K562 (cell line): Measurements from ENCODE around the gene DSG2. TPM values are rescaled to one million over a fixed set of nuclear protein-coding genes. Genes with fewer than 3 reads are reported as not detected.

Source experiments
- ASH1L ChIP-seq: fragments of 450-650 bp; IDR thresholded peaks from 2 replicates; pipeline ENCODE4 v1.6.1; 2018; ENCODE audit warnings: borderline replicate concordance, mild to moderate bottlenecking, low read depth; ENCODE audit not compliant: partially characterized antibody
- BRD4 ChIP-seq: fragments of 200-600 bp; sonication (generic); IDR thresholded peaks from 2 replicates; pipeline ENCODE4 v1.6.1; 2017; ENCODE audit warnings: inconsistent platforms
- E2F1 ChIP-seq: sonication (generic); formaldehyde crosslinking; IDR thresholded peaks from 2 replicates; pipeline ENCODE4 v1.8.1; 2023; ENCODE audit warnings: mild to moderate bottlenecking, missing genetic modification reagents, moderate library complexity
- E2F4 ChIP-seq: sonication (generic); formaldehyde crosslinking; IDR thresholded peaks from 2 replicates; pipeline ENCODE4 v1.8.0; 2022; ENCODE audit warnings: mild to moderate bottlenecking, low read depth, missing genetic modification reagents
- EGR1 ChIP-seq: fragments of 450-650 bp; conservative IDR thresholded peaks from 2 replicates; pipeline ENCODE4 v1.6.1; 2017; ENCODE audit warnings: mild to moderate bottlenecking
- FOSL1 ChIP-seq: fragments of 200-800 bp; sonication (Bioruptor generic); conservative IDR thresholded peaks from 2 replicates; pipeline ENCODE4 v1.6.1; 2016; ENCODE audit warnings: missing genetic modification characterization, missing compliant biosample characterization
- FOXK2 ChIP-seq, 2 experiments: fragments of 450-650 bp; IDR thresholded peaks in 1 of 2; conservative IDR thresholded peaks in 1 of 2; 2 replicates each; pipeline ENCODE4 v1.6.1; 2016; ENCODE audit warnings: low read depth in 2 of 2, mild to moderate bottlenecking in 1 of 2
- HMG20B ChIP-seq: fragments of 250-450 bp; sonication (Bioruptor Pico); IDR thresholded peaks from 2 replicates; pipeline ENCODE4 v1.5.0; 2021; ENCODE audit warnings: mild to moderate bottlenecking
- IRF2 ChIP-seq: sonication (generic); formaldehyde crosslinking; IDR thresholded peaks from 2 replicates; pipeline ENCODE4 v1.8.1; 2022; ENCODE audit warnings: mild to moderate bottlenecking, missing genetic modification reagents
- PREB ChIP-seq: sonication (generic); formaldehyde crosslinking; IDR thresholded peaks from 2 replicates; pipeline ENCODE4 v1.8.1; 2023; ENCODE audit warnings: mild to moderate bottlenecking, missing genetic modification reagents
- SMARCA5 ChIP-seq: fragments of 450-650 bp; IDR thresholded peaks from 2 replicates; pipeline ENCODE4 v1.6.1; 2016
- SPI1 ChIP-seq: IDR thresholded peaks from 2 replicates; pipeline ENCODE4 v1.6.1; 2011; ENCODE audit warnings: low read depth, low read length, control low read depth, borderline replicate concordance
- SRSF1 ChIP-seq: fragments of 200-400 bp; formaldehyde crosslinking; IDR thresholded peaks from 2 replicates; pipeline ENCODE4 v1.6.1; 2017; ENCODE audit warnings: mild to moderate bottlenecking, low read depth, low read length, moderate library complexity
- TARDBP ChIP-seq: fragments of 450-650 bp; IDR thresholded peaks from 2 replicates; pipeline ENCODE4 v1.6.1; 2016
- ZFX ChIP-seq: sonication (generic); formaldehyde crosslinking; IDR thresholded peaks from 2 replicates; pipeline ENCODE4 v1.8.0; 2022; ENCODE audit warnings: mild to moderate bottlenecking, missing genetic modification reagents, moderate library complexity
- ZNF717 ChIP-seq: fragments of 250-450 bp; sonication (Bioruptor Pico); IDR thresholded peaks from 2 replicates; pipeline ENCODE4 v1.5.0; 2021
- polyA plus RNA-seq, 8 experiments: library from polyadenylated mRNA; depleted of rRNA in 4 of 8; stranded (reverse) in 5 of 8; unstranded in 3 of 8; fragments of >200 nt; fragmentation: Nextera tagmentation in 2 of 8; fragmentation: Illumina TruSeq in 1 of 8; extraction: Ambion mirVana in 2 of 8; extraction: Trizol in 1 of 8; gene quantifications; 2 replicates each; pipeline versions ENCODE4 v1.2.1 to v1.2.3, GENCODE V29; 2011 to 2014; ENCODE audit warnings: inconsistent platforms in 1 of 8, missing spikeins in 1 of 8
- total RNA-seq, 7 experiments: library from RNA; depleted of rRNA in 6 of 7; stranded (reverse); fragments of >200 nt in 6 of 7; fragmentation: Illumina TruSeq in 2 of 7; extraction: Trizol in 2 of 7; gene quantifications; 2 replicates each; pipeline versions ENCODE4 v1.2.1 to v1.2.3, GENCODE V29; 2011 to 2021; ENCODE audit warnings: low replicate concordance in 1 of 7
- TF ChIP-seq, protein P1 (sequence below): IDR thresholded peaks from 2 replicates; pipeline ENCODE4 v1.6.1; 2012; ENCODE audit warnings: low read depth, low read length, improper control_type of control experiment, borderline replicate concordance
- TF ChIP-seq, protein P2 (sequence below): sonication (generic); formaldehyde crosslinking; IDR thresholded peaks from 2 replicates; pipeline ENCODE4 v1.8.0; 2022; ENCODE audit warnings: missing genetic modification reagents, mild to moderate bottlenecking, borderline replicate concordance

The DSG2 gene
- total and polyA plus RNA-seq, 9 of the 15 experiments (the other 6 are each of a cell fraction or from before 2014, with no cell fraction given): 16.9 to 68.6 (median 41.3) TPM

- TF ChIP-seq BRD4 (no peak), HMG20B (no peak), ZFX (CRISPR knock-in tag) (peak; percentile 91), E2F1 (CRISPR knock-in tag) (peak; percentile 31; the same call in 1 of the 2 replicates), PREB (CRISPR knock-in tag) (no peak), SRSF1 (no peak), ASH1L (no peak), FOXK2 (conservative IDR thresholded peaks at IDR 0.05 in 1 of 2, IDR thresholded peaks at IDR 0.05 in 1 of 2; ENCODE audit: low read depth in 2 of 2) (no peak), E2F4 (CRISPR knock-in tag) (0 out of 2 replicates have a peak, but pooled peaks have one; percentile 35), SMARCA5 (no peak), TARDBP (no peak), IRF2 (CRISPR knock-in tag) (no peak), EGR1 (peak; percentile 80; the same call in 1 of the 2 replicates), FOSL1 (peak; percentile 47; the same call in 1 of the 2 replicates), SPI1 (no peak), ZNF717 (CRISPR knock-in tag) (no peak)
- TF ChIP-seq, protein P1, sequence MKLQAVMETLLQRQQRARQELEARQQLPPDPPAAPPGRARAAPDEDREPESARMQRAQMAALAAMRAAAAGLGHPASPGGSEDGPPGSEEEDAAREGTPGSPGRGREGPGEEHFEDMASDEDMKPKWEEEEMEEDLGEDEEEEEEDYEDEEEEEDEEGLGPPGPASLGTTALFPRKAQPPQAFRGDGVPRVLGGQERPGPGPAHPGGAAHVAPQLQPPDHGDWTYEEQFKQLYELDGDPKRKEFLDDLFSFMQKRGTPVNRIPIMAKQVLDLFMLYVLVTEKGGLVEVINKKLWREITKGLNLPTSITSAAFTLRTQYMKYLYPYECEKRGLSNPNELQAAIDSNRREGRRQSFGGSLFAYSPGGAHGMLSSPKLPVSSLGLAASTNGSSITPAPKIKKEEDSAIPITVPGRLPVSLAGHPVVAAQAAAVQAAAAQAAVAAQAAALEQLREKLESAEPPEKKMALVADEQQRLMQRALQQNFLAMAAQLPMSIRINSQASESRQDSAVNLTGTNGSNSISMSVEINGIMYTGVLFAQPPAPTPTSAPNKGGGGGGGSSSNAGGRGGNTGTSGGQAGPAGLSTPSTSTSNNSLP: no peak
- TF ChIP-seq, protein P2, sequence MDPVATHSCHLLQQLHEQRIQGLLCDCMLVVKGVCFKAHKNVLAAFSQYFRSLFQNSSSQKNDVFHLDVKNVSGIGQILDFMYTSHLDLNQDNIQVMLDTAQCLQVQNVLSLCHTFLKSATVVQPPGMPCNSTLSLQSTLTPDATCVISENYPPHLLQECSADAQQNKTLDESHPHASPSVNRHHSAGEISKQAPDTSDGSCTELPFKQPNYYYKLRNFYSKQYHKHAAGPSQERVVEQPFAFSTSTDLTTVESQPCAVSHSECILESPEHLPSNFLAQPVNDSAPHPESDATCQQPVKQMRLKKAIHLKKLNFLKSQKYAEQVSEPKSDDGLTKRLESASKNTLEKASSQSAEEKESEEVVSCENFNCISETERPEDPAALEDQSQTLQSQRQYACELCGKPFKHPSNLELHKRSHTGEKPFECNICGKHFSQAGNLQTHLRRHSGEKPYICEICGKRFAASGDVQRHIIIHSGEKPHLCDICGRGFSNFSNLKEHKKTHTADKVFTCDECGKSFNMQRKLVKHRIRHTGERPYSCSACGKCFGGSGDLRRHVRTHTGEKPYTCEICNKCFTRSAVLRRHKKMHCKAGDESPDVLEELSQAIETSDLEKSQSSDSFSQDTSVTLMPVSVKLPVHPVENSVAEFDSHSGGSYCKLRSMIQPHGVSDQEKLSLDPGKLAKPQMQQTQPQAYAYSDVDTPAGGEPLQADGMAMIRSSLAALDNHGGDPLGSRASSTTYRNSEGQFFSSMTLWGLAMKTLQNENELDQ: no peak
Measured at GRCh38 chr18:31497836-31498573, at the start of gene DSG2 (continued).
